Renal pelvis (tissue), 4 donors: Measurements from ENCODE around the gene NEK7. TPM values are rescaled to one million over a fixed set of nuclear protein-coding genes. Genes with fewer than 3 reads are reported as not detected.

ENCODE experiments used
- DNase-seq: peaks from one replicate; pipeline ENCODE4 v3.0.0-alpha.2; 2013
- polyA plus RNA-seq, 3 donors: library from polyadenylated mRNA; unstranded; fragments of 120-200 nt; gene quantifications; one replicate each; pipeline ENCODE4 v1.2.1, GENCODE V29; 2013; ENCODE audit not compliant: insufficient read length in 3 of 3

NEK7 gene
- polyA plus RNA-seq, 3 donors: 37.0 to 42.7 (median 38.1) TPM

DNA sequence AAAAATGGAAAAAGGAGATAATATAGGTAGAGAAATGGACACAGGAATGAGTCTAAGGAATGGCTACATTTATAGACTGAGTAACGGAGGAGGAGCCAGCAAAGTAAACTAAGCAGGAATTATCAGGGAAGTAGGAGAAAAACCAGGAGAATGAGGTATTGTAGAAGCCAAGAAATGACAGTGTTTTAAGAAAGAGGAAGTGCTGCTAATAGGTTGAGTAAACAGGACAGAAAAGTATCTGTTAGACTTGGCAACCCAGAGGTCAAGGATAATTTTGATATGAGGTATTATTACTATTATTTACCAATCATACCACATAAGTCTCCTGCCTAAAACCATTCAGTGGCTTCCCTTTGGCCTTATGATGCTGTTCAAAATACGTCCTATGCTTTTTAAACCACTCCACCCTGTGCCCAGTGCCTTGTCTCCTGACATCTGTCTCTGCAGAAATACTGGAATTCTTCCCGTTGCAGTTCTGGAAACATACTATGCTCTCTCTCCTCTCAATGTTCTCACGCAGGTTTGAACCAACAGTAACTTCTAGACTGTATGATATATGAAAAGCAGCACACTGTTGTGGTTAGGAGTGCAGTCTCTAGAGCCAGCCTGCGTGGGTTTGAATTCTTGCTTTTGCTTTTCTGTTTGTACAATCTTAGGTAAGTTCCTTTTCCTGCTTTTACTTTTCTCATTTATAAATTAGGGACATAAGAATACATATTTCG is 24.6 kb upstream of the NEK7 start:
- DNase-seq: no peak

- no peak for DNase-seq
These were observed 22.5 kb upstream of the NEK7 start for GRCh38 chr1:198134252-198134651.

DNA sequence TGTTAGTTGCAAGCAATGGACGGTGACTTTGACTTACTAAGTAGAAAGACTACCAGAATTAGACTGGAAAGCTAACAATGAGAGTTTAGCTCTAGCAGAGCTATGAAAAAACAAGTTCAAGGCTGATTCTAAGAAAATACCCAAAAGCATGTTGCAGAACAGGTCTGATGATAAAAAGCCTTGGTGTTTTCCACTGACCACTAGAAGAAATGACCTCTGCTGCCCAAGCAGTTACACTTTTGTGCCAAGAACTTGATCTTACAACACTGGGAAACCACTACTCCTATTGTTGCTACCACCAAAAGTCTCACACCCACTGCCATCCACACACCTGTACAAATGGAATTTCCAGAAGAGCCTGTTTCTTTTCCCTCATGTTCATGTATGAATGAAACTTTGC is 21.4 kb upstream of the NEK7 start:
- no peak for DNase-seq

- DNase-seq: no peak
These were observed 15.0 kb upstream of the NEK7 start for GRCh38 chr1:198141668-198142351.

GRCh38 chr1:198143797-198144196 is 13.0 kb upstream of the NEK7 start:
- DNase-seq: no peak

GRCh38 chr1:198147216-198147615 is 9.6 kb upstream of the NEK7 start:
- DNase-seq: no peak

GRCh38 chr1:198150369-198150768 is 6.4 kb upstream of the NEK7 start:
- no peak for DNase-seq

- DNase-seq: no peak
These were observed 5.1 kb upstream of the NEK7 start for GRCh38 chr1:198151688-198152087.

- no peak for DNase-seq
These were observed 3.7 kb upstream of the NEK7 start for GRCh38 chr1:198153103-198153502.

DNA sequence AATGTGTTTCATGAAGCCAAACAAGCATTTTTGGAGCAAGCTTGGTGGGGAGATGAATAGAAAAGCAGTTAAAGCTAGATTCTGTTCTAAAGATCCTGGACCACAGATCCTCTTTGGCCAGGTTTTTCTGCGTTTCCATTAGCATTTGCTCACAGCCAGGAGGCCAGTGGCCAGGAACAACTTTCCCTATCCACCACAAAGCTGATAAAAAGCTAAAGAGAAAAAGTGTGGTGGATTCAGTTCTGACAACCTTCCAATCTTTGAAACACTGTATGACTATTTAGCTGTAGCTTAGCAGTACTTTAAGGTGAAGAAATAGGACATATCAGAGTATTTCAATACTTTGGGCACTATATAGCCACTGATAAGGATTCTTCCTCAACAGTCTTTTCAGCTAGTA is 3.0 kb upstream of the NEK7 start:
- DNase-seq: no peak

DNA sequence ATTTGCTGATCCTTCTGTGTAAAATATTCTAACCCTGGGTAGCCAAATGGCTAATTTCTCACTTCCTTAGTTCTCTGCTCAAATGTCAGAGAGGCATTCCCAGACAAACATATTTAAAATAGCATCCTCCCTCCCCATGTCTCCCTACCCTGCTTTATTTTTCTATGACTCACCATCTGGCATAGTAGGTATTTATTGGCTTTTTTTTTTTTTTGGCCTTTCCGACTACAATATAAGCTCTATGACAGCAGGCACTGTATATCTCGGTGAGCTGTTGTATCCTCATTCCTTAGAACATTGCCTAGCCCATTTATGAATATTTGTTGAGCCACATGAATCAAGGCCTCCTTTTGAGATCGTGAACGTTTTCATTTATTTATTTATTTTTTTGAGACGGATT is 1.5 kb upstream of the NEK7 start:
- no peak for DNase-seq

DNA sequence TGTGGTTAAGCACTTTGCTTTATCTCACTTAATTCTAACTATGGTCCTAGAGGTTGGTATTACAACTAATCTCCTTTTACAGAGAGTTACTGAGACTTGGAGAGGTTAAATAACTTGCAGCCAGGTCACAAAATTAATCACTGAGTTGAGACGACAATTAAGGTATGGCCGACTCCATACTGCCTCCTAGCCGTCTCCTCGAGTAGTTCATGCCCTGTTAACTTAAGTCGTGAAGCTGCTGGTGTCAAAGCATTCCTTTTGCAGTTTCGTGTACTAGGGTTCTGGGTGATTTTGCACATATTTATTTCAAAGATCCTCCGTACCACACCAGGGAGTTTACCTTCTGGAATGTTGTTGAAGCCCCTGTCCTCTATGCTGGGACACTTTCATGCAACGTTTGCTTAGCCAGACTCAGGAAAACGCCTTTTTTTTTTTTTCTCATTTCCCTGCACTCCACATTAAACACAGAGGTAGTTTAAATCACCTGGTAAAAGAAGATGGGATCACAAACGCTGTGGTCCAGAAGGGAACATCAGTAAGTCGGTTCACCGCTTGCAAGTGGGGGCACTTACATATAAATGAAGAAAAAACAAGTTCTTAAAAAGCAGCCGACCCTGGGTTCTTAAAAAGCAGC is 570 bp upstream of the NEK7 start:
- peak; percentile 88 for DNase-seq

DNA sequence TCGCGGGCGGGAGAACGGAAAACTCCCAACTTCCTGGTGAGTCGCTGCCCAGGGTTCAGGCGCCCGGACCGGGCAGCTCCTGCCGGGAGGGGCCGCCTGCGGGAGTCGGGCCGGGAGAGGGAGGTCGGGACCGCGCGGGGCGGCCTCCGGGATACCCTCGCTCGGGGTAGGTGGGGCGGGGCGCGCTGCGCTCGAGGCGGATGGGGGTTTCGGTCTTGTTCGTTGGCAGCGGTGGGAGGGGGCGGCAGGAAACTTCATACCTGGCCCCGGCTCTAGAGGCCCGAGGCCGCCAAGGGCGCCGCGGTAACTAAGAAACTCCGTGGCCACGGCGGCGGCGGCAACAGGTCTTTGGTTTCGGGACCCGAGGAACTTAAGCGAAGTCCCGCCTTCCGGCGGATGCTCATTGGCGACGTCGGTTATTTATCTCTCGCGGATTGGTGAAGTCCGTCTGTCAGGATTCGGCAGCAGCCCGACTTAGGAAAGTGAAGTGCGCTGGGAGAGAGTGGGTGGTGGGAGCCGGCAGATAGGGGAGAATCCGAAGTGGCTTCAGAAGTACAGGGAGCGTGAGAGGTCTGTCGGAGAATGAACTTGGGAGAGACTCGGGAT is 546 bp downstream of the NEK7 start:
- DNase-seq: peak; percentile 95

GRCh38 chr1:198157847-198158725 is 1.3 kb downstream of the NEK7 start:
- DNase-seq: no peak

- peak; percentile 91 for DNase-seq
These were observed 2.2 kb downstream of the NEK7 start for GRCh38 chr1:198158735-198159589.

DNA sequence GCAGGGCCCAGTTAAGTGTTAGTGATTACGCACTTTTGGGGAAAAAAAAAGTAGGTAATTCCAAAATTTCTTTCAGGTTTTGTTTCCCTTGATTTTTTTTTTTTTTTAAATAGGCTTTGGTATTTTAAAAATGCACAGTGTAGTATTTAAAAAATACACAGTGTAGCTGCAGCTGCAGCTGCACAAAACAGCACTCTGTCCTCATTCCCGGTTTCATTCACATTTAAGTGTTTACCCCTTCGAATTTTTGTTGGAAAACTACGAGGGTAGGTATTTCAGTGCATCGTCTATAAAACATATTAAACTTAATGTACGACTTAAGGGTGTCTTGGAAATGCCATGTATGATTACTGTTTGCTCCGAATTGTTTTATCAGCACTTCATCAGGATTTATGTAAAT is 3.4 kb downstream of the NEK7 start:
- no peak for DNase-seq

DNA sequence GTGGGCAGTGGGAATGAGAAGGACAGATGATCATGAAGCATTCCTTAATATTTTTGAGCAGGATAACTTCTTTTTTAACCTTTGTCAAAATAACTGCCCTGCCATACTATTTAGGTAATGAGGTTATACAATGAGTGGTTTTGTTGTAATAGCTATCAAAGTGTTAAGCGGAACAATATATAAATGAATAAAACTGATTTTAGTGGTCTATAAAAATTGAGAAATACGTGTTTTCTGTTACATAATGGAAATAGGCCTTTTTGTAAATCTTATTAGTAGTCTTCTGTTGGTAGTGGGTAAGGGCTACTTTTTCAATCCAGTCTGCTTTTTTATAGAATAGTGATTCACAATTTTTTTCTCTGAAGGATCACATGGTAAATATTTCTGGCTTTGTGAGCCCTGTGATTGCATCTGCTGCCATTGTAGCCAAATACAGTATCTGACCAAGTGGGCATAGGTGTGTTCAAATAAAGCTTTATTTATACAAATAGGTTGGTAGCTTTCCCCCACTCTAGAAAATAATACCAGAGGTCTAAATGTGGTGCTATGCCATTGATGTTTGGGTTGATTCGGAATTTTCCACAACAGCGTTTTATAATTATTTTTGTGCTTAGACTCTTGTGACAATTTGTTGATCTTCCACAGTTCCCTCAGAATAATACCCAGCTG is 4.3 kb downstream of the NEK7 start:
- DNase-seq: no peak

DNA sequence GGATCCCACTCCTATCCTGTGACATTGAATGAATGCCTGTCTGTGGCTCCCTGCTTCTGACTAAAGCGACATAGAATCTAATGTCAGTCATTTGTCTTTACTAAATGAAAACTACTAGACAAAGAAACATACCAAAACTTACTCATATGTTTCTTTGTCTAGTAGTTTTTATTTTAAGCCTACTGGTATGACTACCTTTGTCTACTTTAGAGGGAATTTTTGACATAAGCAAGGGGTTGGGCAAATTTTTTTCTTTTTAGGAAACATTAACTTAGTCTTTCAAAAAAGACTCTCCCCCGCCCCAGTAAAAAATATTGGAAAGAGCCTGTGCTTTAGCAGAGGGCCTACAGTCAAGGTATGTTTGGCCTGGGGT is 4.9 kb downstream of the NEK7 start:
- DNase-seq: no peak

GRCh38 chr1:198162091-198162767 is 5.4 kb downstream of the NEK7 start:
- DNase-seq: no peak
